Ureter (tissue), 1 donor: ENCODE measurements around the gene EFCAB6. TPM values are rescaled to one million over a fixed set of nuclear protein-coding genes. Genes with fewer than 3 reads are reported as not detected.

Experiments used
- DNase-seq: peaks from one replicate; pipeline ENCODE4 v3.0.0-alpha.2; 2020; ENCODE audit warnings: low spot score
- total RNA-seq: library from RNA; stranded (reverse); gene quantifications from one replicate; pipeline ENCODE4 v1.2.4, GENCODE V29; 2023
- donor health status: DM: yes; HTN: yes; CAD: no.

EFCAB6 gene
- total RNA-seq, 1 donor from 2014 or later = 8.8 TPM

GRCh38 chr22:43812890-43813289 is 785 bp upstream of the EFCAB6 start:
- DNase-seq = no peak

DNA sequence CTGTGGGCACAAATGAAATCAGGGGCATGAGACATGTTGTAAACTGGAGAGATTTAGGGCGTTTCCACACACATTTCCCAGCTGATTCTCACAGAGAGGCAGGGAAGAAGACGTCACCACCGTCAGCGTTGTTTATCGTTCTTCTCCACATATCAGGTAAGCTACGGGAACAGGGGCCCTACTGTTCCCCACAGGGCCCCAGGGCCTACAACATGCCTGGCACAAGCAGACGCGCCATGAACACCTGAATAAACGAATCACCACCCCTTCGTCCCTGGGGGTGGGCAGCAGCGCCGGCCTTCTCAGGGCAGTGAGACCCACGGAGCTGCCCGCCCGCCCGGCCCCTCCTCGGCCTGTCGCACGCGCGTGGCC is 342 bp downstream of the EFCAB6 start:
- DNase-seq = no peak

DNA sequence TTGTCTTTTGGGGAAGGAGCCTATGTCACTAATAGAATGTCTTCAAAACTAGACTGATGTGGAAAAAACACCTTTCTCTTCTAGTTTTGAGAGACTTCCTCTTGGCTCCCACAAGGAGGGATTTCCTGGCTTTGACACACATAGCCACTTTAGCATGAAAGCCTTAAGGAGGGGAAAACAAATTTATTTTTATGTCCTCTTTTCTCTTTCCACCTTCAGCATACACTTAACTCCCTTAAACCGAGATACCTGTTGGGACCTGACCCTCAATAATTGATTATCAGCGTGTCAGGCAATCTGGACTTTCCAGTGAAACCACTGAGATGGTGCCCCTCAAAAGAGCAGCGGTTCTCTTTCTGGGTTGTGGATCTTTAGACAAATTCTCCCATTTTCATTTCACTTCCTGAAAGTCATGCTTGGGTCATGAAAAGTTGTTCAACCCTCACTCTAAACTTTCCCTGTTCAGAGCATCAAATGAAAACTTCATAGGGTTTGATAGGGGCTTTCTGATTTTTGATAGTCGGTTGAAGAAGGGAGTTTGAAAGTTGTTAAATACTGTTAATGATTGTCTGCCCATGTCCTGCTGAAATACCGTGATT is 9.1 kb downstream of the EFCAB6 start:
- DNase-seq = no peak

DNA sequence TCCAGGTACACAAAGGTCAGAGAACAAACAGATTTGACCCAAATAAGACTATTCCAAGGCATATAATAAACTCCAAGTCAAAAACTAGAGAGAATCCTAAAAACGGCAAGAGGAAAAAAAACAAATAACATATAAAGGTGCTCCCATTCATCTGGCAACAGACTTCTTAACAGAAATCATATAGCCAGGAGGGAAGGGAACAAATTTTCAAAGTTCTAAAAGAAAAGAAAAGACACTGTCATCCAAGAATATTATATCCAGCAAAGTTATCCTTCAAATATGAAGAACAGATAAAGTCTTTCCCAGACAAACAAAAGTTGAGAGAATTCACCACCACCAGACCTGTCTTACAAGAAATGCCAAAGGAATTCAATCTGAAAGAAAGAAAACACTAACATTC is 11.1 kb downstream of the EFCAB6 start:
- no peak for DNase-seq

DNA sequence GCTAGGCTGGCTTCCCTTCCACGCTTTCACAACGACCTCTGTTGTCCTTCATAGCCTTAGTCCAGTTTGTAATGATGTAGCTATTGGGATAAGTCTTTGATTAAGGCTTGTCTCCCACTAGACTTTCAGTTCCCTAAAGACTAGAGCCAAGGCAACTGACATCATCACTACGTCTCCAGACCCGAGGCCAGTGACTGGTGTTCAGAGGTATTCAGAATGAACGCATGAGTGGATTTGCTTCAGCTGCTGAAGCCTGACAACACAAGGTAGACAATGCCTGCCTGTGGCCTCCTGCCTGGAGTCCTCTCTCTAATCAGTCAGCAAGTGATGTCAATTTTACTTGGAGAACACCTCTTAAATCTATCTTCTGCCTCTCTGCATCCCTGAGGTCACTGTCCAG is 13.6 kb downstream of the EFCAB6 start:
- no peak for DNase-seq

DNA sequence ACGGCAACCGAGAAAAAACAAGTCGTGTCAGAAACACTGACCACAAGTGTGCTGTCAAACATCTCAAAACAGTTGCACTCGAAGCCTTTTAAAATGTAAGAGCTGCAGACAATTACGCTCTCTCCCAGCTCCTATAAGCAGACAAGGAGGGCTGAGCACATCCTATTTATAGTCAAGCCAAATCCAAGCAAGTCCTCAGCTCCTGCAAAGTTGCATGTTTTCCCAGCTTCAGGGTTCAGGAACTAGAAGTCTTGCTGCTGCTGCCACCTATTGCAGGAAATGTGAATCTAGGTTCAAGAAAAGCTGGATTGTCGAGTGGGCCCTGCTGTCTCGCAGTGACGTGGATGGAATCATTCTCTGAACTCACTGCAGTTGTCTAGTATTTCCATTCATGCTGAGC is 15.5 kb downstream of the EFCAB6 start:
- DNase-seq = no peak

DNA sequence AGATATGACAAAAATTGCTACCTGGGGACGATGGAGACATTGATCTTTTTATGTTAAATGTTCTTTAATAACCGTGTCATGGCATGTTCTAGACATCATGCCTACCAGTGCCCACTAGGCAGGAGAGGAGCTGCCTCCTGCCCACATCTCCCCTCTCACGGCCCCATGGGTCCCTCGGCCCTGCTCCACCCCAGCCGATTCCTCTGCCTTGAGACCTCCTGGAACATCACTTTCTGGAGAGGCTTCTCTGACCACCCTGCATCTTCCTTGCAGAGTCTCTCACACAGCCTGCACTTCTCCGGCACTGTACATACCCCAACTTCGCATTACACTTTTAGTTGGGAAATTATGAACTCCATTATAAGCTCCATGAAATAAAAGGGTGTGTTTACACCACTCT is 16.8 kb downstream of the EFCAB6 start:
- DNase-seq = no peak

DNA sequence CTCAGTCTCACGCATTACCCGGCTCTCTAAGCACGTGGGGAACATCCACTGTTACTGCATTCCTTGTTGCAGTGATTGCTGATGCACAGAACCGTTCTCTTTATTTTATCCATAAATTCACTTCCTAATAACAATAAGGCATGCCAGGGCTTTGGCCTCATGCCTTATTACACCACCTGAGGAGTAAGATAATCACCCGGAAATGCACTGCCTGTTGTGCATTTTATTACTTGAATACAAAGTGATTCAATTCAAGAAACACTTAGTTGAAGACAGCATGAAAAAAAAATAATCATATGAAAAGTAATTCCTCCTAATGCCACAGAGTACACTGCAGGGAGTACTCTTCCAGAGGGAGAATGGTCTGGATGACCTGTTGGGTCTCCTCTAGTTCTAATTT is 19.2 kb downstream of the EFCAB6 start:
- no peak for DNase-seq

DNA sequence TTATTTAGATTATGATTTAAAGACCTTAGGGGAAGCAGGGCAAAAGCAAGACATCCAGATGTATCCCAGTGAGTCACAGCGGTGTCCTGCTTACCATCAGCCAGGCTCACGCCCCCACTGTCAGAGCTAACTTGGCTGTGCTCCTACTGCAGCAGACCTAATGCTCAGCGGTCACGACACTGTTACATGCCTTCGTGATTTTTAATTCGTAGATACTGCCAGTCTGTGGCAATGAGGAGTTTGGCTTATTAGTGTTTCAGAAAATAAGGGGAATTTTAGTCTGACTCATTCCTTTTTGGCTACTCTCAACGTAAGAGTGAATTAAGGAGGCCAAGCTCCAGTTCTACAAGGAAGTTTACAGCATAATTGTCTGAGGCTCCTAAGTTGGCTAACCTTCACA is 22.7 kb downstream of the EFCAB6 start:
- no peak for DNase-seq

DNA sequence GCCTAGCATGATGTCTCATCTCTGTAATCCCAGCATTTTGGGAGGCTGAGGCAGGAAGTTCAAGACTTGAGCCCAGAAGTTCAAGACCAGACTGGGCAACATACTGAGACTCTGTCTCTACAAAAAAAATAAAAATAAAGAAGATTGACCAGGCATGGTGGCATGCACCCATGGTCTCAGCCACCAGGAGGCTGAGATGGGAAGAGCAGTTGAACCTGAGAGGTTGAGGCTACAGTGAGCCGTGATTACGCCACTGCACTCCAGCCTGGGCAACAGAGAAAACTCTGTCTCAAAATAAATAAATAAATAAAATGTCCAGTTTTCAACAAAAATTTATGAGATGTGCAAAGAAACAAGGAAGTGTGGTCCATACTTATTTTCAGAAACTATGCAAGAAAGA is 28.3 kb downstream of the EFCAB6 start:
- DNase-seq = no peak

DNA sequence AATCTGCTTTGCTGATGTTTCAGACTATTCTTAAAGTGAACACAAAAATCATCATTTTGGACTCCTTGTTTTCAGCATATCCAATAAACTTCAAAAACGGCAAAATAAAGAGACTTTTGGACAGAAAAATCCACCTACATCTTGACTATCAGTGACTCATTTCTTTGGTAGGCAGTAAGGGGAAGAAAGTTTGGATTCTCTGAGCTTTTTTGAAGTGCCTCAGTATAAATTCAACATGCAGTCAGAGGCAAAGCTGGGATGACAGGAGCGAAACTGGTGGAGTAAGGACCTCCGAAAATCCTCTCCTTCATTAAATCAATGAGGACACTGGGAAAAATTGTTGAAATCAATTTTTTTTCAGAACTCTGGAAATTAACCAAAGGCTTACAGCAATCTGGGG is 29.7 kb downstream of the EFCAB6 start:
- DNase-seq = no peak

- DNase-seq = no peak
Measured at GRCh38 chr22:43777286-43777685, 34.8 kb downstream of the EFCAB6 start.

- no peak for DNase-seq
Measured at GRCh38 chr22:43776081-43776670, 35.9 kb downstream of the EFCAB6 start.

GRCh38 chr22:43774318-43774915 is 37.7 kb downstream of the EFCAB6 start:
- DNase-seq = no peak

DNA sequence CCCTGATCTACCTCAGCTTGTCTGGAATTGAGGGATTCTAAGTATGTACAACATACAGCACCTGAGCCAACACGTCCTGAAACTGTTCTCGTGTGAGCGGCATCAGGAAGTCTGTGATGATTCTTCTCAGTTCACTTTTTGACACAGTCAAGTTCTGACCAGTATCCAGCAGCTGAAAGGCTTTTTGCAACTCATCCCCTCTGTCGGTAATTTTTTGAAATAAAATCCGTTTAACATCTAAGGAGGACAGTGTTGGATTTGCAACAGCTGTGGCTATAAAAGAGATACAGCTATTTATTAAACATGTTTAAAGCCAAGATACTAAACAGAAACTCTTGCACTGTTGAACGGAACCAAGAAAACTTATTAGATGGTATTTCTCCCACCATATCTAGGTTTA is 39.3 kb downstream of the EFCAB6 start:
- no peak for DNase-seq

DNA sequence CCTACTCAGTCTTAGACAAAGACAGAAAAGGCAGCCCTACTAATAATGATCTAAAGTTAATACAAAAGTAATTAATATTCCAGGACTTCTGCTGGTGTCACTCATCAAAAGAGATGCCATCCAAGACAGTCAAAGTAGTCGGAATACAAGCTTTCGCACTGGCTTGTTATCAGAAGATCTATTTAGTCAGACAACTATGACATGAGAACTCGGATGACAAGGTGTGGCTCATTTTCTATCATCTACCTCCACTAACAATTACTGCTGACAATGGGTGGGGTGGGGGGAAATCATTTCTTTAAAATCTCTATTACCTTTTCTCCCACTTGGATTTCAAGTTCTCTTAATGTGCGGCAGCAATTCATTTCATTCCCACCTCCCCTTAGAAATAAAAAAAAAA is 56.7 kb downstream of the EFCAB6 start:
- no peak for DNase-seq

- DNase-seq = no peak
Measured at GRCh38 chr22:43755011-43755410, 57.1 kb downstream of the EFCAB6 start.

DNA sequence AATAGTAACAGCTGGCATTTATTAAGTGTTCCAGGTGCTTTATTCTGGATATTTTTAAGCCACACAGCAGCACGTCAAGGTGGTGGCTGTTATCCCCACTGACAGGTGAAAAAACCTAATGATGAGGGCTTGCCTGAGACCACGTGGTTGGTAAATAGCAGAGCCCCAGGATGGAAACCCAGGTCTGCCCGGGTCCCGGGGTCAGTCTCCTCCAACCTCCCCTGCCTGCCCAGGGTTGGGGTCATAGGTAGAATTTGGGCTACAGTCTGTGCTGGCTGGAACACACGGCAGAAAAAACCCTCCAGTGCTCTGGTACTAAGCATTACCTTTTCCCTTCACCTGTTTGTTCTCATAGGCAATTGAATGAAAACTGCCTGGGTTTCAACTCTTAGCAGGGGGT is 57.9 kb downstream of the EFCAB6 start:
- no peak for DNase-seq

GRCh38 chr22:43753688-43754087 is 58.4 kb downstream of the EFCAB6 start:
- DNase-seq = no peak

DNA sequence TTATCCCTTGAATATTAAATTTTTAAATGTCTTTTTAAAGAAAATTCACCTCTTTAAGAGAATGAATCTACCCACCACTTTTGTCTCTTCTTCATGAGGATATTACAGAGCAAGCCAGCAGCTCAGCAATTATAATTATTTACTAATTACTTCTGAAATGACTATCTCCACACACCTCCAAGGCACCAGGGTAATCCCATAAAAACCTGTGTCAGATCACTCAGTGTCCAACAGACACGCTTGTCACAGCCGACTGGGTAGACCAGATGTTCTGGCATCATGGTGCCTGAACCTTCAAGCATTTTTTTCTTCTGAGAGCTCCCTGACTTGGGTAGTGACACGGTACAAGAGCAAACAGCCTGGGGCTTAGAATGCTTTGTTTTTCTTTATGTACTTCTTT is 61.4 kb downstream of the EFCAB6 start:
- no peak for DNase-seq

GRCh38 chr22:43749473-43749872 is 62.6 kb downstream of the EFCAB6 start:
- no peak for DNase-seq

- DNase-seq = no peak
Measured at GRCh38 chr22:43747877-43748276, 64.2 kb downstream of the EFCAB6 start.

DNA sequence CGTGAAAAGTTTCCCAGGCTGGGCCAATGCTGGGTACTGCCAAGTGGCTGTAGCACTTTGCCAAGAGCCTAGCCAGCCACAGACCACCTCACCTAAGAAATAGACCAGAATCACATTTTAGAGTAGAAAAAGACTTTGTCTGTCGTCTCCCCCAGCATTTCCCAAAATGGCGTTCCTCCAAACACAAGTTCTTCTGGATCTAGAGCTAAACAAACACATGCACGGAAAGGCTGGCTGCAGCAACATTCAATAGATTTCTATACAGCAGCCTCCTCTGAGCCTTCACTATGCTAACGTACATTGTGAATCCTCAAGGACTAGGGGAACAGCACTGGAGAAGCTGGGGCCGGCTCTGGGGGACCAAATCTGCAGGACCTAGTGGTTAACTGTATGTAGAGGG is 65.0 kb downstream of the EFCAB6 start:
- no peak for DNase-seq
